Stimulated activated CD8-positive, alpha-beta memory T cell treated with anti-CD3 and anti-CD28 coated beads, Interleukin-12 subunit alpha, Interleukin-12 subunit beta, amount 100 ng/mL, for 24 hours (primary cell): ENCODE data around the gene ZFPM1.

ENCODE experiments used
- DNase-seq: peaks from one replicate; pipeline ENCODE4 v3.0.0-alpha.2; 2020; ENCODE audit errors: extremely low read depth

ZFPM1 gene

GRCh38 chr16:88538366-88539060 lies 85.4 kb downstream of the ZFPM1 start:
- DNase-seq, result no peak

GRCh38 chr16:88539261-88539651 lies 86.2 kb downstream of the ZFPM1 start:
- DNase-seq, result no peak

GRCh38 chr16:88539652-88540345 lies 86.7 kb downstream of the ZFPM1 start:
- no peak for DNase-seq

DNA sequence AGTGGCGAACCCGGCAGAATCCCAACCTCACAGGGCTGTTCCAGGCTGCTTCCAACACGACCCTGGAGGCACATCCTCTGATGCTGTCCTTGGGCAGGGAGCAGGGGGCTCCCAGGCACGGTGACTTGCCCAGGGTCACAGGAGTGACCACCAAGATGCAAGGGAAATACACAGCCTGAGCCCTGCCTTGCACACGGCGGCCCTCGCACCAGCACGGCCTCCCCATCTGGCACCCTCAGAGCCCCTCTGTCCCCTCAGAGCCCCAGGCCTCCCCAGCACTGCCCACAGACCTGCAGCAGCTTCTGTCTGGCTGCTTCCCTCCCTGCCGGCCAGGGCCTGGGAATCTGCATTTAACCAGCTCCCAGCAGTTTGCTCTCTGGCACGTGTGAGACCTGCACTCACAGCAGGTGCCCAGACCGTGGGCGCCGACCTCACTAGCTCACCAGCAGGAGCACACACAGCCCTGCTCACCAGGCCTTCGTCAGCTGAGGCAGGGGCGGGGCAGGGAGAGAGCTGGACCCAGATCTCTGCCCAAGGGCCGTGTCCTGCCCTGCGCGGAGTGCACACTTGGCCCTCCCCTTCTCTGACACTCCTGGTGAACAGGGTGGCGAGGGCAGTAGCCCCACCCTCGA lies 87.4 kb downstream of the ZFPM1 start:
- DNase-seq, result no peak

- DNase-seq, result no peak
Measured at GRCh38 chr16:88541831-88542616, 88.9 kb downstream of the ZFPM1 start.

GRCh38 chr16:88543230-88543813 lies 90.2 kb downstream of the ZFPM1 start:
- no peak for DNase-seq

DNA sequence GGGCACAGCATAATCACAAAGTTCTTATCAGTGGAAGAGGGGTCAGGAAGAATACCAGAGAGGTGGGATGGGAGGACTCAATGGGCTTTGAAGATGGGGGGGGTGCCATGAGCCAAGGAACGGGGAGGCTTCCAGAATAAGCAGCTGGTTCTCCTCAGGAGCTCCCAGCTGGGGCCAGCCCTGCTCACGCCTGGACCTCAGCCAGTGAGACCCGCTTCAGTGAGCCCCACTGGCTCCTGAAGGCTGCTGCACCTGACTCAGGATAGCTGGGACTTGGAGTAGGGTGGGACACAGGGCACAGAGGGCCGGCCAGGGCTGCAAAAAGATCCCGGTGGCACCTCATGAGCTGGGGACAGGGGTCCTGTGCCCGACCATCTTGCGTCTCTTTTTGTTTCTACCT lies 92.7 kb downstream of the ZFPM1 start:
- no peak for DNase-seq

GRCh38 chr16:88548131-88548874 lies 95.2 kb downstream of the ZFPM1 start:
- DNase-seq, result no peak

GRCh38 chr16:88548985-88549384 lies 95.9 kb downstream of the ZFPM1 start:
- no peak for DNase-seq

GRCh38 chr16:88549671-88550245 lies 96.7 kb downstream of the ZFPM1 start:
- DNase-seq, result no peak

GRCh38 chr16:88550246-88550661 lies 97.2 kb downstream of the ZFPM1 start:
- no peak for DNase-seq

GRCh38 chr16:88552166-88552565 lies 99.1 kb downstream of the ZFPM1 start:
- DNase-seq, result no peak

- no peak for DNase-seq
Measured at GRCh38 chr16:88552815-88553214, 99.7 kb downstream of the ZFPM1 start.

- DNase-seq, result no peak
Measured at GRCh38 chr16:88553739-88554138, 100.7 kb downstream of the ZFPM1 start.

- no peak for DNase-seq
Measured at GRCh38 chr16:88554711-88555264, 101.7 kb downstream of the ZFPM1 start.

DNA sequence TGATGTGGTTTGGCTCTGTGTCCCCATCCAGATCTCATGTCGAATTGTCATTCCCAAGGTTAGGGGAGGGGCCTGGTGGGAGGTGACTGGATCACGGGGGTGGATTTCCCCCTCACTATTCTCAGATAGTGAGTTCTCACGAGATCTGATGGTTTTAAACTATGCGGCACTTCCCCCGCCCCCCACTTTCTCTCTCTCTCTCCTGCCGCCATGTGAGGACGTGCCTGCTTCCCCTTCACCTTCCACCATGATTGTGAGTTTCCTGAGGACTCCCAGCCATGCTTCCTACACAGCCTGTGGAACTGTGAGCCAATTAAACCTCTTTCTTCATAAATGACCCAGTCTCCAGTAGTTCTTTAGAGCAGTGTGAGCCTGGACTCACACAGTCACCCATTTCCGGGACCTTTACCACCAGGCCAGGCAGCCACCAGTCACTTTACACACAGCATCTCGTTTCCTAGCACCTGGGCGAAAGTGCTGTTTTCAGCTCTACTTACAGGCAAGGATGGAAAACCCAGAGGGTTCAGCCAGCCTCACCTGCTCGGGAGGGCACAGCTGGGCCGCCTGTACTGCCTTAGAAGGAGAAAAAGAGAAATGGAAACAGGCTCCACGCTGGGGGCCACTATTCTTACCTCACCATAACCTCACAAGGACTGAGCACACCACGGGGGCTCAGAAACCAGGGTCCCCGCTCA lies 103.4 kb downstream of the ZFPM1 start:
- DNase-seq, result no peak

DNA sequence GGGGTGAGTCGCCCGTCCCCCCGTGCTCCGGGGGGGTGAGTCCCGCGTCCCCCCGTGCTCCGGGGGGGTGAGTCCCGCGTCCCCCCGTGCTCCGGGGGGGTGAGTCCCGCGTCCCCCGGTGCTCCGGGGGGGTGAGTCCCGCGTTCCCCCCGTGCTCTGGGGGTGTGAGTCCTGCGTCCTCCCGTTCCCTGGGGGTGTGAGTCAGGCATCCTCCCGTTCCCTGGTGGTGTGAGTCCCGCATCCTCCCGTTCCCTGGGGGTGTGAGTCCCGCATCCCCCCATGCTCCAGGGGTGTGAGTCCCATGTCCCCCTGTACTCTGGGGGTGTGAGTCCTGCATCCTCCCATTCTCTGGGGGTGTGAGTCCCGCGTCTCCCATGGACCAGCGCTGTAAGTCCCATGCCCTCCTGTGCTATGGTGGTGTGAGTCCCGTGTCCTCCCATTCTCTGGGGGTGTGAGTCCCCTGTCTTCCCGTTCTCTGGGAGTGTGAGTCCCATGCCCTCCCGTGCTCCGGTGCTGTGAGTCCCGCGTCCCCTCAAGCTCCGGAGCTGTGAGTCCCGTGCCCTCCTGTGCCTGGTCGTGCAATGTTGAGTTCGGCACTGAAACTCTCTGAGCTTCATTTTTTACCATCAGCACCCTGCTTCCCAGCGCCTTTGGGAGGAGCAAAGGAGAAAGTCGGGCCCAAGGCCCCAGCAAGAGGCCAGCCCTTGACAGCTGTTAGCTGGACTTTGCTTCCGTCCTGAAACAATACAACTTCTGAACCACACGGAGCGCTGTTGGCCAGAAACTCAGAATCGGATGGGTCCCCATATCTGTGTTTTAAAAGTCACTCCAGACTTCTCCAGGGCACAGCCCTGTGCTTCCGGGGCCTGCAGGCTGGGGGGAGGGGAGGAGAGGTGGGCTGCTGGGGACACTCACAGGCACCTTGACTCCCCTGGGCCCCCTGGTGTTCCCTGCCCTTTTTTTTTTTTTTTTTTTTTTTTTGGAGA lies 105.7 kb downstream of the ZFPM1 start:
- no peak for DNase-seq

DNA sequence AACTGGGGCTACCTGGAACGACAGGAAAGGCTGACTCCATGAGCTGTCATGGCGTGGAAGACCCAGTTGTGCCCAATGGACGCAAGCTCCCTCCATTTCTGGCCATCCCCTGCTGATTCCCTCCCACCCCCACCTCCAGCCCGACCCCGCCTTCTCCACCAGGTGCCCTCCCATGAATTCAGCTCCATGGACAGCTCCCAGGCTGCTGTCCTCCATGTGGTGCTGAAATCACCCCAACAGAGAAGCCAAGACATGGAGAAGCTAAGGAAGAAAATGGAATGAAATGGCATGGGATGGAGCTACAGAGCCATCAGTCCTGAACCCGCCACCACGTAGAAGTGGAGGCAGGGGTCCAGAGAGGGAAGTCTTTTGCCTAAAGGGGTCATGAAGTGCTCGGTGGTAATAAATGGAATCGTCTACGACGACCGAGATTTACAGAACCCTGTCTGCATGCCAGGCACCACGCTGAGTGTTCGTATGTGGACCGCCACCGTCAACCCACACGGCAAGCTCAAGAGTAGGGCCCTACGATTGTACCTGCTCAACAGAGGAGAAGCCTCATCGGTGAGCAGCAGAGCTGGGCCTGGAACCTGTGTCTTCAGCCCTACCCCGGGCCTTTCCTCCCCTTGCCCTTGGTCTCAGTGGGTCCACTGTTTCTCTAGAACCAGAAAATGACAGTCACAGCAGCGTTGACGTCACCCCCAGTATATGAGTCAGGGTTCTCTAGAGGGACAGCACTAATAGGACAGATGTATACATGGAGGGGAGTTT lies 107.8 kb downstream of the ZFPM1 start:
- DNase-seq, result no peak
